Stimulated activated memory B cell treated with anti-CD40 and anti-IgM and Interleukin-4, amounts not matched to agents 10 μg/mL and 1 μg/mL and 100 μg/mL, for 72 hours (primary cell): Measurements from ENCODE around the gene BRD9.
A peak's percentile ranks its signal among the peaks of the same experiment; 100 is the strongest.
"Not testable (repeated sequence)": the region's sequence is repeated elsewhere in the genome, so short reads cannot be mapped to it uniquely, and the experiment has no call there.

ENCODE experiments used
- ATAC-seq: fragments of 150-1000 bp; cut with Tn5 transposase; 2 replicates; pipeline ENCODE4 v1.10.0; 2021
- H3K27ac Mint-ChIP-seq: one replicate; pipeline ENCODE4 v1.8.0; 2022; ENCODE audit warnings: mild to moderate bottlenecking, mixed read lengths
- H3K27me3 Mint-ChIP-seq: one replicate; pipeline ENCODE4 v1.8.0; 2022; ENCODE audit warnings: mixed read lengths
- H3K36me3 Mint-ChIP-seq: one replicate; pipeline ENCODE4 v1.8.0; 2022; ENCODE audit warnings: mixed read lengths
- H3K4me1 Mint-ChIP-seq: one replicate; pipeline ENCODE4 v1.8.0; 2022; ENCODE audit warnings: mixed read lengths
- H3K4me3 Mint-ChIP-seq: one replicate; pipeline ENCODE4 v1.8.0; 2022; ENCODE audit warnings: mild to moderate bottlenecking, moderate library complexity, mixed read lengths
- H3K9me3 Mint-ChIP-seq: one replicate; pipeline ENCODE4 v1.8.0; 2022; ENCODE audit warnings: mixed read lengths

BRD9 gene

GRCh38 chr5:929596-929995 is 37.0 kb upstream of the BRD9 start:
- no peak for ATAC-seq

GRCh38 chr5:929182-929581 is 36.6 kb upstream of the BRD9 start:
- not testable (repeated sequence) for ATAC-seq, H3K4me3 Mint-ChIP-seq, H3K27ac Mint-ChIP-seq, H3K9me3 Mint-ChIP-seq, H3K36me3 Mint-ChIP-seq, H3K4me1 Mint-ChIP-seq
- H3K27me3 Mint-ChIP-seq: peaks cover 62% of the 10 kb centered on the region

More at GRCh38 chr5:929596-929995, 37.0 kb upstream of the BRD9 start:
- Mint-ChIP-seq H3K9me3 (no peaks in the 10 kb centered on the region), H3K4me3 (no peak overlapping the region), H3K36me3 (no peaks in the 10 kb centered on the region), H3K27ac (no peak overlapping the region), H3K27me3 (peaks cover 62% of the 10 kb centered on the region), H3K4me1 (peaks cover 6% of the 10 kb centered on the region)

GRCh38 chr5:927172-928015 is 34.8 kb upstream of the BRD9 start:
- H3K27me3 Mint-ChIP-seq: peaks cover 60% of the 10 kb centered on the region
- peak overlapping the region; percentile 22 for H3K4me3 Mint-ChIP-seq
- no peak overlapping the region for H3K27ac Mint-ChIP-seq
- no peaks in the 10 kb centered on the region for H3K36me3 Mint-ChIP-seq
- peaks cover 14% of the 10 kb centered on the region for H3K4me1 Mint-ChIP-seq
- ATAC-seq: no peak
- H3K9me3 Mint-ChIP-seq: no peaks in the 10 kb centered on the region

GRCh38 chr5:926417-927171 is 34.0 kb upstream of the BRD9 start:
- no peaks in the 10 kb centered on the region for H3K36me3 Mint-ChIP-seq
- no peak overlapping the region for H3K4me3 Mint-ChIP-seq
- H3K27ac Mint-ChIP-seq: no peak overlapping the region
- H3K27me3 Mint-ChIP-seq: peaks cover 53% of the 10 kb centered on the region
- H3K4me1 Mint-ChIP-seq: peaks cover 14% of the 10 kb centered on the region
- no peaks in the 10 kb centered on the region for H3K9me3 Mint-ChIP-seq
- ATAC-seq: peak; percentile 42

GRCh38 chr5:923281-923873 is 30.8 kb upstream of the BRD9 start:
- no peak overlapping the region for H3K4me3 Mint-ChIP-seq
- peaks cover 30% of the 10 kb centered on the region for H3K27me3 Mint-ChIP-seq
- peaks cover 2% of the 10 kb centered on the region for H3K36me3 Mint-ChIP-seq
- ATAC-seq: peak; percentile 88
- H3K4me1 Mint-ChIP-seq: peaks cover 14% of the 10 kb centered on the region
- H3K9me3 Mint-ChIP-seq: no peaks in the 10 kb centered on the region
- no peak overlapping the region for H3K27ac Mint-ChIP-seq

- Mint-ChIP-seq H3K27me3 (peaks cover 23% of the 10 kb centered on the region), H3K4me3 (no peak overlapping the region), H3K4me1 (peaks cover 14% of the 10 kb centered on the region), H3K9me3 (no peaks in the 10 kb centered on the region), H3K27ac (no peak overlapping the region), H3K36me3 (peaks cover 6% of the 10 kb centered on the region)
- ATAC-seq: no peak
Observed at GRCh38 chr5:922436-923280, 30.1 kb upstream of the BRD9 start.

- H3K4me3 Mint-ChIP-seq: no peak overlapping the region
- peaks cover 6% of the 10 kb centered on the region for H3K36me3 Mint-ChIP-seq
- no peak for ATAC-seq
- H3K4me1 Mint-ChIP-seq: peaks cover 14% of the 10 kb centered on the region
- peaks cover 16% of the 10 kb centered on the region for H3K27me3 Mint-ChIP-seq
- no peaks in the 10 kb centered on the region for H3K9me3 Mint-ChIP-seq
- H3K27ac Mint-ChIP-seq: no peak overlapping the region
Observed at GRCh38 chr5:921456-922435, 29.1 kb upstream of the BRD9 start.

GRCh38 chr5:920321-920720 is 27.7 kb upstream of the BRD9 start:
- Mint-ChIP-seq H3K9me3 (no peaks in the 10 kb centered on the region), H3K27me3 (peaks cover 2% of the 10 kb centered on the region), H3K36me3 (peaks cover 6% of the 10 kb centered on the region), H3K4me3 (no peak overlapping the region), H3K4me1 (peaks cover 9% of the 10 kb centered on the region), H3K27ac (no peak overlapping the region)
- ATAC-seq: no peak

- H3K9me3 Mint-ChIP-seq: no peaks in the 10 kb centered on the region
Observed at GRCh38 chr5:919356-920000, 26.9 kb upstream of the BRD9 start.

GRCh38 chr5:918717-919116 is 26.1 kb upstream of the BRD9 start:
- not testable (repeated sequence) for H3K27ac Mint-ChIP-seq, H3K9me3 Mint-ChIP-seq, H3K4me1 Mint-ChIP-seq, H3K27me3 Mint-ChIP-seq, ATAC-seq, H3K4me3 Mint-ChIP-seq
- peaks cover 20% of the 10 kb centered on the region for H3K36me3 Mint-ChIP-seq

More at GRCh38 chr5:919356-920000, 26.9 kb upstream of the BRD9 start:
- Mint-ChIP-seq H3K4me1 (peaks cover 9% of the 10 kb centered on the region), H3K27ac (no peak overlapping the region), H3K27me3 (no peaks in the 10 kb centered on the region), H3K36me3 (peaks cover 13% of the 10 kb centered on the region), H3K4me3 (no peak overlapping the region)
- ATAC-seq: no peak

GRCh38 chr5:916441-917293 is 24.1 kb upstream of the BRD9 start:
- ATAC-seq: no peak
- Mint-ChIP-seq H3K9me3 (no peaks in the 10 kb centered on the region), H3K27me3 (no peaks in the 10 kb centered on the region), H3K4me1 (peaks cover 5% of the 10 kb centered on the region), H3K36me3 (peaks cover 26% of the 10 kb centered on the region), H3K27ac (no peak overlapping the region), H3K4me3 (no peak overlapping the region)

- ATAC-seq: no peak
- Mint-ChIP-seq H3K27me3 (no peaks in the 10 kb centered on the region), H3K4me1 (peaks cover 5% of the 10 kb centered on the region), H3K27ac (no peak overlapping the region), H3K4me3 (no peak overlapping the region), H3K9me3 (no peaks in the 10 kb centered on the region), H3K36me3 (peaks cover 26% of the 10 kb centered on the region)
Observed at GRCh38 chr5:915946-916345, 23.3 kb upstream of the BRD9 start.

- ATAC-seq, H3K4me3 Mint-ChIP-seq, H3K27me3 Mint-ChIP-seq, H3K27ac Mint-ChIP-seq, H3K4me1 Mint-ChIP-seq, H3K9me3 Mint-ChIP-seq: not testable (repeated sequence)
- peaks cover 32% of the 10 kb centered on the region for H3K36me3 Mint-ChIP-seq
Observed at GRCh38 chr5:915346-915745, 22.7 kb upstream of the BRD9 start.
